GM12873 (cell line): ENCODE results near the gene KCNN3.

Experiments
- TF ChIP-seq, protein P1 (sequence below): IDR thresholded peaks from 2 replicates; pipeline ENCODE4 v1.5.1; 2012; ENCODE audit warnings: low read depth, mild to moderate bottlenecking, moderate library complexity, low read length, control low read depth; ENCODE audit not compliant: insufficient read depth; ENCODE audit errors: missing control alignments

KCNN3 gene

DNA sequence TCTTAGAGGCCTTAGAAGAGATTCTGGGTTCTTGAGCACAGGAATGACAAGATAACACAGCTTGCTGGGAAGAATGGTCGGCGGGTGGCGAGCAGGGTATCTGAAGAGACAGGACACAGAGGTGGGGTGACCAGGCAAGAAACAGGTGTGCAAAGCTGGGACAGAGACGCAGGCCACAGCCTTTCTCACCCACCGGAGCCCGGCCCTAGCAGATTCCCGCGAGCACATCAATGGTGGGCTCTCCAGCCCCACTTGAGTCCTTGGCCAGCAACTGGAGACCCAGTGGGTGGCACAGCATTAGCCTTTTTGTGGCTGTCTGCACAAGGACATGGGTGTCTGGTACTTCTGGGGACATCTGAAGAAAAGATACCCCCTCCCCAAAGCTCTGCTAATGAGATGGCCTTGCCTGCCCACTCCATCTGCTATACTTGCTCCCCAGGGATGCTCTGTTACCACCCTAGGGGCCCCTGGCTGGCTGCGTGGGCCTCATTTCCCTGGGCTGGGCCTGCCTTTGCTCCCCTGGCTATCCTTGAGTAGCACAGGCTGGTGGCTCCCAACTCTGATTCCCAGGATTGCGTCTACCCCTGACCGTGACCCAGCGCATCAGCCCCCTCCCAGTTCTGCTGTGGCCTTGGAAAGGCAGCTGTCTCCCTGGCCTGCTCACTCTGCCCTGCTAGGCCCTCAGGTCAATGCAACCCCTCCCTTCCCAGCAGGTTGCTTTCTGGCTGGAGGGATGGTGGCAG, 134.8 kb downstream of the KCNN3 start:
- TF ChIP-seq, protein P1, sequence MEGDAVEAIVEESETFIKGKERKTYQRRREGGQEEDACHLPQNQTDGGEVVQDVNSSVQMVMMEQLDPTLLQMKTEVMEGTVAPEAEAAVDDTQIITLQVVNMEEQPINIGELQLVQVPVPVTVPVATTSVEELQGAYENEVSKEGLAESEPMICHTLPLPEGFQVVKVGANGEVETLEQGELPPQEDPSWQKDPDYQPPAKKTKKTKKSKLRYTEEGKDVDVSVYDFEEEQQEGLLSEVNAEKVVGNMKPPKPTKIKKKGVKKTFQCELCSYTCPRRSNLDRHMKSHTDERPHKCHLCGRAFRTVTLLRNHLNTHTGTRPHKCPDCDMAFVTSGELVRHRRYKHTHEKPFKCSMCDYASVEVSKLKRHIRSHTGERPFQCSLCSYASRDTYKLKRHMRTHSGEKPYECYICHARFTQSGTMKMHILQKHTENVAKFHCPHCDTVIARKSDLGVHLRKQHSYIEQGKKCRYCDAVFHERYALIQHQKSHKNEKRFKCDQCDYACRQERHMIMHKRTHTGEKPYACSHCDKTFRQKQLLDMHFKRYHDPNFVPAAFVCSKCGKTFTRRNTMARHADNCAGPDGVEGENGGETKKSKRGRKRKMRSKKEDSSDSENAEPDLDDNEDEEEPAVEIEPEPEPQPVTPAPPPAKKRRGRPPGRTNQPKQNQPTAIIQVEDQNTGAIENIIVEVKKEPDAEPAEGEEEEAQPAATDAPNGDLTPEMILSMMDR = no peak

DNA sequence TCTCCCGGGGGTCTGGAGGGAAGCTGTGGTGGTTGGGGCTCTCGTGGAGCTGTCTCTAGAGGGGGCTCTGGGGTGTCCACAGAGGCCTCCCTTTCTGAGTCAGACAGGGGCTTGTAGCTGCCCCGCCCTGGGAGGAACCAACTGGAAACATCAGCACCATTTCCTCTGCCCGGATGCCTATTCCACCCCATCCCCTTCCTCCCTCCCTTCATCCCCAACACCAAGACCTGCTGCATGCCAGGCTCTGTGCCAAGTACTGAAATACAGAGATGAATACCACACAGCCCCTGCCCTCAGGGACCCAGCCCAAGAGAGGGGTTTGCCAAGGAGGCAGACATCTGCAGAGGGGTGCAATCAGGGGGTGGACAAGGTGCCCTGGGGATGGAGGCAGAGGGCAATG, 136.5 kb downstream of the KCNN3 start:
- TF ChIP-seq, protein P1 = no peak

DNA sequence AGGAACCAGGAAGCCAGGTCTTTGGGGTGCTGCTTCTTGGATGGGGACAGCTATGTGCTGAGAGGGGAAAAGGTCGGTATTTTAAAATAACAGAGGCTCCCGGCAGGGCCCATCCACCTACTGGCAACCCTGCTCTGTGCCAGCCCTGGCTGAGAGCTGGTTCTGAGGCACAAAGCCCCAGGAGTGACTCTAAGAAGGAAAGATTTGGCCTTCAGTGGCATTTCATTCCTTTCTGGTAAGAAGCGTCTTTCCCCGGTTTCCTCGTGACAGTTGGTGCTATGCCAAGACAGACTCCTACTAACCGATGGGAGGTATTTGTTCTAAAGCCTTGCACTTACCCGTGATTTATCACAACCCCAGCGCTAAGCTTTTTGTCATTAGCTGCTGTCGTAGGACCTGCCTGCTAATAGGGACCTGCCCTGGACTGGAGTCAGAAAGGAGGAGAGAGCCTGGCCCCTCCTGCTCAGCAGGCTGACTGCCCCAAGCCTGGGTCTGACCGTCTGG, 139.0 kb downstream of the KCNN3 start:
- TF ChIP-seq, protein P1 = no peak

DNA sequence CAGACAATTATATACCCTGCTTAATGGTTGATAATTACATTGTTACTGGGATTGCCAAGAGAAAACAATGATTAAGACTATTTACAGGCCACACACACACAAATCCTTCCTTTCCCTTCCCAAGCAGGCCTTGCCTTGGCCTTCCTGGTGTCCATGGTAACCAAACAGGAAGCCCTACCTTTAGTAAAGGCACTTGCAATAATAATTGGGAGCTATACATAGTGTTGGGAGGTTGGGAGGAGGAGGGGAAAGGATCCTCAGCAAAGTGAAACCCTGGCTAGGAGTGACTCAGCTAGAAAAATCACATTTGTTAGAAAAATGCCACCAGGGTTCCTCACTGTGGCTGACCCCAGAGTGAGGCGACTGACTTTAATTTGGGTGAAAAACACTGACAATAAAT, 139.8 kb downstream of the KCNN3 start:
- TF ChIP-seq, protein P1 = no peak

DNA sequence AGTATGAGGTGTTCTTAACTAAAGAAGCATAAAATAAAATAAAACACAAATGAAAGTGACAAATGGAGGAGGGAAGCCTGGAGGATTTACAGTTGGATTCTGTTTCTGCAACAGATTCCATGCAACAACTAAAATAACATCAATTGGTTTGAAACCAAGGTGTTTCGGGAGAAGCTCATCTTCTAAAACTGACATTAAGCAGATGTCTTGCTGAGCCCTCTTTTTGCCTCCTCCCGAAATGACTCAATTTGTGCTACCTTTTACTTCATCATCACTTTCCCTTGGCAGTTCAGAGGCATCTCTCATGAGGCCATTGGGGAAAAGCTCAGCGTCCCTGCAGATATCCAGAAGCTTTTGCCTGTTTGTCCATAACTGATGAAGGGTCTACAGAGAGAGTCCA, 140.5 kb downstream of the KCNN3 start:
- TF ChIP-seq, protein P1 = no peak

DNA sequence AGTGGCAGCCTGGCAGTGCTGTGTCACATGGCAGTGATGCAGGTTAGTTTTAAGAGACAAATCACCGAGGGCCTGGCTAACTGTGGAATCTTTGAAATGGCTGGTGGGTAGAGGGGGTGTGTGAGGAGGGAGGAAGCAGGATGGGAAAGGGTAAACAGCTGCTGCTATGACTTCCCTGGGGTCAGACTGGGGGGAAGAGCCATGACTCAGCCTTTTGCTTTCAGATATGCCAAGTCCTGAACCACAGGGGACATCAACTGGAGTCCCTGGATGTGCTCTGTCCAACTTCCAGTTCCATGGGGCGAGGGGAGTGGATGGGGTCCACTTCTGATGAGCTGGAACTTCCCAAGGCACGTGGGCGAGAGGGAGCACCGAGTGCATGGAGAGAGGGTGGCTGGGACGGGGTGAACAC, 141.0 kb downstream of the KCNN3 start:
- TF ChIP-seq, protein P1 = no peak

DNA sequence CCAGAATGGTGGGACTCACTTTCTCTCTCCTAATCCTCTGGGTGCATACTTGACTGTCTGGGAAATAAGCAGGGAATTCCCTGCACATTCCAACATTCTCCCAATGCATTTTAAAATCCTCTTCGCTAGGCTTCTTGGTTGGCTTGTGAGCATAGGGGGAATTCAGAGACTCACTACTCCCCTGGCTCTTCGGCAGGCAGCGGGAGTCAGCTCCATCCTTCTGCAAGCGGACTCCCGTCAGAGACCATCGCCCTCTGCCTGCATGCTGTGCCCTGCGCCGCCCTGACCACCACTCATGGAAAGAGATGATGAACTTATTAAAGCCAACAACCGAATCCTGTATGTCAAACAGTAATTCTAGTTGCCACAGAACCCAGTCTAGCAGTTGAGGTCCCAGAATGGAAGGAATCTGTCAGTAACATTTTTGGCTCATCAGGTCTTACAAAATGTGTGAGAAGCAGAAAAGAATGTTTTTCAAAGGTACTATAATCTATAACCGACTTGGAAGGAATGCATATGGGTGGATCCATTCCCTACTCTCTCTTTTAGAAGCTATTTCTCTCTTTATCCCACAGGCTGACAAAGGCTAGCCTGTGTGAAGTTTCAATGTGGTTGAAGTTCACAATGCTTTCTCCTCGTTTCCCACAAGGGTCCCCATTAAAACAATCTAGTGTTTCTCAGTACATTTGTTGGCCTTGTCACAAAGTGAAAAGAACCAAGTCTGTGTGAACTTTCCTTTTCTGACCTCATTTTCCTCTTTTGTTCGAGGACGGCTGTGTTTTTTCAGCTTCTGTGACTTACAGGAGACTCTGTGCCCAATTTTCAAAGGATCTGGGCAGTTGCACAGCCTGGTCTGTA, 143.0 kb downstream of the KCNN3 start:
- TF ChIP-seq, protein P1 = no peak
